ENCODE measurements around the gene VWA5B1.

VWA5B1 gene

GRCh38 chr1:20390589-20391331 is 100.1 kb downstream of the VWA5B1 start:
- no peak for DNase-seq

DNA sequence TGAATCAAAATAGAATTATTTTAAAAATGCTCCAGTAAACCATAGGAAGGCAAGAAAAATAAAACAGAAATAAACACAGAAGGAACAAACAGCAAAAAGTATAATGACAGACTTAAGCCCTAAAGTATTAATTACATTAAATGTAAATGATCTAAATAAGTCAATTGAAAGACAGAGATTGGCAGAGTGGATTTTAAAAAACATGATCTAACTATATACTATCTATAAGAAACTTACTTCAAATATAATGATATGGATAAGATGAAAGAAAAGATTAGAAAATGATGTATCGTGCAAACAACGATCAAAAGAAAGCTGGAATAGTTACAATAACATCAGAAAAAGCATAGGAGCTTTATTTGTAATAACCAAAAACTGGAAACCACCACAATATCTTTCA is 104.6 kb downstream of the VWA5B1 start:
- DNase-seq, result no peak

GRCh38 chr1:20398744-20399143 is 108.1 kb downstream of the VWA5B1 start:
- DNase-seq, result no peak

DNA sequence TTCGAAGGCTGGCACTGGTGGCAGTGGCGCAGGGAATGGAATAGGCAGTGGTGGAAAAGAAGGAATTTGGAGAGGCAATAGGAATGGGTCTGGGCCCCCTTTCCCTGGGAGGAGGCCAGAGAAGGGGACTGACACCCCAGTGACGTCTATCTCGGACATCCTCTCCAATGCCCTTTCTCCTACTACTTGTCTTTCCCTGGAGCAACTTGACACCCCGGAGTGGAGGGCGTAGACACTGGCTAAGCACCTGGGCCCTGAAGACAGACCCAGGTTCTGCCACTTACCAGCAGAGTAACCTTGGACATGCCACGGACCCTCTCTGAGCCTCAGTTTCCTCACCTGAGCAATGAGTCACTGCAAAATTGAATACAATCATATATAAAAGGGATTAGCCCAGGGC is 108.5 kb downstream of the VWA5B1 start:
- DNase-seq, result no peak

DNA sequence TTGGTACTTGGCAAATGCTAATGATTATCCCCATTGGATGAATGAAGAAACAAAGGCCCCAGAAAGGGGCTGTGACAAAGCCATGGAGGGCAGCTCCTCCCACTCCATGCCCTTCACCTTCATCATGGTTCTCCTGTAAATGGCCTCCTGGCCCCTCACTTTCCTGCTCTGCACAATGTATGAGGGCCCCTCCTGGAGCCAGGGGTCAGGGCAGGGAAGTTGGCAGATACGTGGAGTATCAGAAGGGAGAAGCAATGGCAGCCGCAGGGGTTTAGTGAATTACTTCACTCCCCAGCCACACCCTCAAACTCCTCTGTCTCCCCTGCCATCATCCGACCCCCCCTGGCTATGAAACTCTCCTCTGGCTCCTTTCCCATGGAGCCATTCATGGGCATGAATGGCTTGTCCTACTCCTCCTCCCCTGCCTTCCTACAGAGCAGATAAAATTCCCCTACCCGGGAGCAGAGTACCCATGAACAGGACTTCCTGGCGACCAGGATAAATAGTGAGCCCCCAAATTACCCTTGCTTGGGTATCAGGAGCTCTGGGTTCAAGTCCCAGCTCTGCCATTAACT is 109.0 kb downstream of the VWA5B1 start:
- DNase-seq, result no peak

DNA sequence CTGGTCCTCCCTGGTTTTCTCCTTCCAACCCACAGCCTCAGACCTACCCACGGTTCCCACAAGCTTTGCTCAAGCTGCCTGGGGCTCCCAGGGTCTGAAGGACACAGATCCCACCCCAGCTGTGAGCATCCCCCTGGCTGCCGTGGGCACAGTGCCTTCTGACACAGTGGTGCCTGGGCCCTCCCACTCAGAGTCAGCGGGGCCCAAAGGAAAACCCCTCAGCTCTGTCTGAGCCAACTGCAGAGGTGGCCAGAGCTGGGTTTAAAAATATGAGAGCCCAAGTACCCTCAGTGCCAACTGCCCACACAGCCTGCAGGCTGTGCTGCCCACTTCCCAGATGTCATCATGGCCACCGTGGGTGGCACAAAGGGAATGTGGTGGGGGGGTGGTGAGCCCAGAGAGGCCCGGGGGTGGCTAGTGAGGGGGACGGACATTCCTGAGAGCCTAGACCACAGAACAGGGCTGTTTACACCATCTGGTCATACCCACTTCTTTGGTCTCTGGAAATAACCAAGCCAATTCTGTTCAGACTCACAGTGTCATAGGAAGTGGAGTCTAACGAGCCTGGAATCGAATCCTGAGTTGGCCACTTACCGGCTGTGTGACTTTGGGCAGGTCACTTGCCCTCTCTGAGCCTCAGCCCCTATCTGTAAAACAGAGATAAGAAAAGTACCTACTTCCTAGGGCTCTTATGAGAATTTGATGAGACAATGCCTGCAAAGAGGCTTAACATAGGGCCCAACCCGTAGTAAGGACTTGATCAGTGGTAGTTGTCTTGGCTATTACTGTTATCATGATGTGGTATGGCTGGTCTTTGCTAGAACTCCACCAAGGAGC is 109.9 kb downstream of the VWA5B1 start:
- DNase-seq, result no peak

DNA sequence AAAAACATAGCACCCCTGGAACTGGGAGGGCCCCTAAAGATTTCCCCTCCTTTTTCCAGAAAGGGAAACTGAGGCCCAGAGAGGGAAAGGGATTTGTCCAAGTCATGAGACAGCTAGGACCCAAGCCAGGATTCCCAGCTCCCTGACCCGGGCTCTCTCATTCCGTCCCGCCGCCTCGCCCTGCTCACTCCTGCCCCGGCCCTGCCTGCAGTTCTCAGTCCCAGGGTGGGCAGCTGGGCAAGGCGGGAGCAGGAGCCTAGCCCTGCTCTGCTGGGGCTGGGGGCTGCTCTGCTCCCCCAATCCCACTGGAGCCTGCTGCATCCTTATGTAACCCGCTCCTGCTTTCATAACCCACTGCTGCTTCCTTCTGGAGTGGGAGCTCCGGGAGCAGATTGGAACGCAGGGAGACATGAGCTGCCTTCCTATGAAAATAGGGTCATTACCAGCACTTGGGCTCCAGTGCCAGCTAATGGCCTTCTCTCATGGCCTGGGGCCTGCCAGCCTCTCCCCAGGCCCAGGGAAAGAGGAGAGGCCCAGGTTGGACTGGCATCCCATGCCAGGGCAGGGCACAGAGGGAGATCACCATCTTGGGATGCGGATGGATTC is 110.8 kb downstream of the VWA5B1 start:
- DNase-seq, result no peak

DNA sequence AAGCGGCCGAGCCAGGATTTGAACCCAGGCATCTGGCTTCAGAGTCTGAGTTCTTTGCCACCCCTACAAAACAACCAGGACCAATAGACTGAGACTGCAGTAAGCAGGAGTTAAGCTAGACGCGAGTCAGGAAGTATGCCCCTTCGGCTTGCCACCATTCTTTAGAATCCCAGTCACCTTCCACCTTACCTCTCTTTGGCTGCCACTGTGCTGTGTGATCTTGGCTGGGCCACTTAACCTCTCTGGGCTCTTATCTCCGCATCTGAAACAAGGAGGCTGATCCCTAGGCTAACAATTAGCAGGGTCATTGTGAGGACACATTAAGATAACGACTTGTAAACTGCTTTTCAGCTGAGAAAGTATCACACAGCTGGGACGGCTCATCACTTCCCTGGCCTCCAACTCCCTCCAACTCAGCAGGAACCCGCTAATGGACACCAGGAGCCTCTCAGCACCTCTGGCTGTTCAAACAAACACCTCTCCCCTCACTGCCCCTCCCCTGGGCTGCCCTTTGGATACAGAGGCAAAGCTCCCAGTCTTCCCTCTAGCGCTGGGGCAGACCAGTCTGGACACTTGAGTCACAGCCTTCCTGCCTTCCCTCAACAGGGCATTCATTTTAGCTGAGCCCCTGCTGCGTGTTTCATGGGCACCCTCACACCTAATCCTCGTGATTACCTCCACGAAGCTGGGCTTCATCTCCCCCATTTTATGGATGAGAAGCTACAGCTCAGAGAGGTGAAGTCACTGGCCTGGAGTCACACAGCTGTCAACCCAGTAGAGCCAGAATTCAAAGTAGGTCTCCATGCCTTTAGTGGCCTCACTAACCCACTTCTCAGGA is 112.1 kb downstream of the VWA5B1 start:
- DNase-seq, result no peak

GRCh38 chr1:20403423-20404145 is 112.9 kb downstream of the VWA5B1 start:
- no peak for DNase-seq

DNA sequence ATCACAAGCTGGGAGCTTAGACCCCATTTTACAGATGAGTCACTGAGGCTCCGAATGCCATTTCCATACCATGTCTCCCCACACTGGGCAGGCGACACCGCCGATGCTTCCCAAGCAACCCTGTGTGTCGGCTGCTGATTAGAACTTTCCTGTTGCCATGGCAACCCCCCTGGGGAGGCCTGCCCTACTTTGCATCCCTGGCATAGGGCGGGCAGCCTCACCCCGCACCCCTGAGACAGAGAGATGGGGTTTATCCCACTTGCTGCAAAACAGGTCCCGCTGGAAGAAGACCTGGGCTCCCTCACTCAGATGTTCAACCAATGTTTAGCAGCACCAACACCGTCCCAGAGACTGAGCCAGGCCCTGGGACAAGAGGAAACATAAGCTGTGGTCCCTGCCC is 113.8 kb downstream of the VWA5B1 start:
- DNase-seq, result no peak
